Endothelial cell of umbilical vein (primary cell): Measurements from ENCODE around the gene SNX3. TPM values are rescaled to one million over a fixed set of nuclear protein-coding genes. Genes with fewer than 3 reads are reported as not detected.
A peak's percentile ranks its signal among the peaks of the same experiment; 100 is the strongest.

Experiments used
- BruUV-seq: library from RNA; stranded (reverse); fragments of 400-500 nt; replicated peaks from 2 replicates; lab custom pipeline; 2021; lab: Mats Ljungman, UMichigan
- CTCF ChIA-PET: fragments of 300-600, 350-600 bp; sonication (Branson Sonifier 250); formaldehyde crosslinking; loops from one replicate; lab custom pipeline; 2021; ENCODE audit warnings: antibody characterized with exemption, inconsistent platforms; lab: Charles Lee
- POLR2A ChIA-PET: fragments of 300-600, 350-600 bp; sonication (Branson Sonifier 250); formaldehyde crosslinking; loops from one replicate; lab custom pipeline; 2021; ENCODE audit warnings: antibody characterized with exemption, inconsistent platforms; lab: Charles Lee
- DNase-seq: peaks from one replicate; pipeline ENCODE4 v3.0.0-alpha.2; 2011; ENCODE audit warnings: low read depth, low spot score
- FAIRE-seq: peaks from 2 replicates; lab custom pipeline; 2011; peaks lifted over from hg19 to GRCh38; lab: Jason Lieb, UNC
- H2AFZ ChIP-seq: 2 replicates; pipeline ENCODE4 v1.6.0; 2012; ENCODE audit warnings: low read depth, low read length, control low read depth, inconsistent platforms
- H3K27ac ChIP-seq: 2 replicates; pipeline ENCODE4 v1.5.1; 2011; ENCODE audit warnings: low read depth, mild to moderate bottlenecking, control low read depth, low read length, moderate library complexity; ENCODE audit not compliant: insufficient read depth
- H3K27me3 ChIP-seq, 2 experiments: 2 replicates each; pipeline versions ENCODE4 v1.6.0 to v1.6.1; 2011; ENCODE audit warnings: low read length in 2 of 2, mixed read lengths in 1 of 2; ENCODE audit not compliant: control insufficient read depth in 2 of 2, insufficient read depth in 2 of 2
- H3K36me3 ChIP-seq, 2 experiments: 2 replicates in 1 of 2; 3 replicates in 1 of 2; pipeline ENCODE4 v1.5.1; 2011; ENCODE audit warnings: low read length in 2 of 2, mild to moderate bottlenecking in 1 of 2, moderate library complexity in 1 of 2; ENCODE audit not compliant: control insufficient read depth in 2 of 2, insufficient read depth in 2 of 2; ENCODE audit errors: extremely low read depth in 1 of 2
- H3K4me1 ChIP-seq: 3 replicates; pipeline ENCODE4 v1.5.1; 2011; ENCODE audit warnings: mild to moderate bottlenecking, low read length; ENCODE audit not compliant: control insufficient read depth, insufficient read depth; ENCODE audit errors: extremely low read depth
- H3K4me2 ChIP-seq: 2 replicates; pipeline ENCODE4 v1.6.1; 2011; ENCODE audit warnings: low read length, control low read depth, mixed read lengths; ENCODE audit not compliant: insufficient read depth
- H3K4me3 ChIP-seq, 3 experiments: fragments of 200-600 bp in 1 of 3; sonication (generic), shearing (Covaris generic) in 1 of 3; replicated peaks in 1 of 3; 2 replicates each; pipeline ENCODE4 v1.5.1; 2011 to 2016; ENCODE audit warnings: control low read depth in 3 of 3, low read length in 3 of 3, mild to moderate bottlenecking in 2 of 3, inconsistent platforms in 1 of 3, low read depth in 1 of 3, moderate library complexity in 1 of 3; ENCODE audit not compliant: insufficient read depth in 1 of 3
- H3K79me2 ChIP-seq: 2 replicates; pipeline ENCODE4 v1.6.0; 2012; ENCODE audit warnings: low read length, inconsistent platforms; ENCODE audit not compliant: control insufficient read depth, insufficient read depth
- H3K9ac ChIP-seq: replicated peaks from 2 replicates; pipeline ENCODE3; 2011; ENCODE audit warnings: low read length, control low read depth; ENCODE audit not compliant: insufficient read depth; ENCODE audit errors: extremely low read depth
- H3K9me1 ChIP-seq: replicated peaks from 3 replicates; pipeline ENCODE4 v1.6.0; 2011; ENCODE audit warnings: mild to moderate bottlenecking, low read length; ENCODE audit not compliant: control insufficient read depth, insufficient read depth; ENCODE audit errors: extremely low read depth
- H3K9me3 ChIP-seq: replicated peaks from 2 replicates; pipeline ENCODE4 v1.5.1; 2012; ENCODE audit warnings: low read length, inconsistent platforms; ENCODE audit not compliant: control insufficient read depth, insufficient read depth
- H4K20me1 ChIP-seq: replicated peaks from 2 replicates; pipeline ENCODE3; 2011; ENCODE audit warnings: mild to moderate bottlenecking, low read length; ENCODE audit not compliant: control insufficient read depth, insufficient read depth; ENCODE audit errors: extremely low read depth
- EZH2 ChIP-seq: IDR thresholded peaks from 2 replicates; pipeline ENCODE4 v1.6.1; 2012; ENCODE audit warnings: borderline replicate concordance, low read depth, mild to moderate bottlenecking, moderate library complexity, low read length, inconsistent platforms; ENCODE audit not compliant: severe bottlenecking
- FOS ChIP-seq: IDR thresholded peaks from 2 replicates; pipeline ENCODE4 v1.6.1; 2011; ENCODE audit warnings: mild to moderate bottlenecking, low read length, moderate library complexity, borderline replicate concordance; ENCODE audit not compliant: insufficient read depth
- GATA2 ChIP-seq: IDR thresholded peaks from 2 replicates; pipeline ENCODE4 v1.7.0; 2011; ENCODE audit warnings: low read depth, mild to moderate bottlenecking, moderate library complexity, mixed read lengths, low read length; ENCODE audit not compliant: insufficient read length, insufficient read depth
- JUN ChIP-seq: IDR thresholded peaks from 2 replicates; pipeline ENCODE4 v1.6.1; 2011; ENCODE audit warnings: borderline replicate concordance, low read depth; ENCODE audit not compliant: insufficient read length, insufficient read depth
- MYC ChIP-seq: IDR thresholded peaks from one replicate; pipeline ENCODE4 v1.6.1; 2011; ENCODE audit warnings: mild to moderate bottlenecking, low read depth, low read length
- POLR2A ChIP-seq: IDR thresholded peaks from 2 replicates; pipeline ENCODE4 v1.6.1; 2012; ENCODE audit warnings: low read depth, mild to moderate bottlenecking, control low read depth, low read length
- POLR2AphosphoS5 ChIP-seq: IDR thresholded peaks from 2 replicates; pipeline ENCODE4 v1.6.1; 2012; ENCODE audit warnings: low read depth, mild to moderate bottlenecking, control low read depth, low read length, moderate library complexity; ENCODE audit not compliant: insufficient read depth
- dilution Hi-C: fragments of 300-500 bp; cut with MboI; formaldehyde crosslinking; loops from one replicate; pipeline ENCODE4 v1.15.0; 2019; ENCODE audit warnings: low sequenced_read_pairs; ENCODE audit not compliant: extremely low pct_ligation_motif_present
- intact Hi-C: fragments of 100-400 bp; cut with micrococcal nuclease; formaldehyde crosslinking; loops from one replicate; pipeline ENCODE4 v1.10.0; 2022
- polyA plus RNA-seq, 4 experiments: library from polyadenylated mRNA; depleted of rRNA in 3 of 4; stranded (reverse) in 3 of 4; unstranded in 1 of 4; fragments of >200 nt; gene quantifications; 2 replicates each; pipeline versions ENCODE4 v1.2.1 to v1.2.3, GENCODE V29; 2011 to 2012; ENCODE audit warnings: missing spikeins in 1 of 4
- total RNA-seq: library from RNA; stranded (reverse); gene quantifications from 2 replicates; pipeline ENCODE4 v1.2.3, GENCODE V29; 2021
- TF ChIP-seq, protein P1 (sequence below), 2 donors: IDR thresholded peaks; 1 replicate in 1 of 2; 2 replicates in 1 of 2; pipeline ENCODE4 v1.5.1; 2011; ENCODE audit warnings: low read length in 2 of 2, mild to moderate bottlenecking in 2 of 2, moderate library complexity in 2 of 2, control low read depth in 1 of 2, inconsistent platforms in 1 of 2, low read depth in 1 of 2; ENCODE audit not compliant: insufficient read depth in 1 of 2; ENCODE audit errors: extremely low read depth in 1 of 2
- TF ChIP-seq, protein P2 (sequence below): IDR thresholded peaks from 2 replicates; pipeline ENCODE4 v1.6.1; 2011; ENCODE audit not compliant: insufficient read depth, insufficient read length

Gene SNX3
- total and polyA plus RNA-seq, 2 donors (not counting 3 experiments of a cell fraction or from before 2014, with no cell fraction given): 155 to 281 TPM

DNA sequence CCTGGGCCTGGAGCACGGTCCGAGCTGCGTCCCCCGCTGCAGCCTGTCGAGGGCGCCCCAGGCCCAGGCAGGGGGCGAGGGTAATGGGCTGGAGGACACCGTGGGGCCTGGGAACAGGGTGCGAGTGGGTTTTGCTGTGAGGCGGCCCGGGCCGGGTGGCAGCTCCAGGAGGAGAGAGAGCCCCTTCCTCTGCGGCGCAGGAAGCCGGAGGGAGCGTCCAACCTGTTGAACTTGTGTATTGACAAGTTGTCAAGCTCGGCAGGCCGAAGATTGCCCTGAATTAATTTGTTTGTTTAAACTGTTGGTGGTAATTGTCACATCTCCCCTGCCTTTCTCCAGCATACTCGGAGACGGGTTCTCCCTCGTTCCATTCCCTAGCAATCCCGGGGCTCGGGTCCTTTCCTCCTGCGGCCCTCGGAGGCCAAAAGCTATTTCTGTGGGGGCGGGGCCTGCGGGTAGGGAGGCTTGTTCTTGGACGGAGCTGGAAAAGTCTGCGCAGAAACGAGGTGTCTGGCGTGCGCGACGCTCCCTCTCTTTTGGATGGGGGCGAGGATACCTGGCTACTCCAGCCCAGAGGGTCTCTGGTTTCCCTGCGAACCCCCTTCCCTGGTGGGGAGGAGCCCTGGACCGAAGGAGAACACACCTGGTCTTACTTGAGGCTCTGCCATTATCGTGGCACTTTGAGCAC is 85.1 kb downstream of the SNX3 start:
- dilution Hi-C loops (no loop called here), intact Hi-C loops (loop anchor here (10.0 kb wide), 1 partner anchor 349 kb away; no protein-coding TSS in a partner anchor)
- H3K4me2 ChIP-seq: peak overlapping the region; percentile 19
- H3K27me3 ChIP-seq: peaks cover 69 to 96% of the 10 kb centered on the region in 2 experiments
- no peak for FAIRE-seq
- peaks cover 5% of the 10 kb centered on the region for H3K4me1 ChIP-seq
- no peak overlapping the region for H3K4me3 ChIP-seq
- no peaks in the 10 kb centered on the region for H3K36me3 ChIP-seq
- TF ChIP-seq, protein P1, sequence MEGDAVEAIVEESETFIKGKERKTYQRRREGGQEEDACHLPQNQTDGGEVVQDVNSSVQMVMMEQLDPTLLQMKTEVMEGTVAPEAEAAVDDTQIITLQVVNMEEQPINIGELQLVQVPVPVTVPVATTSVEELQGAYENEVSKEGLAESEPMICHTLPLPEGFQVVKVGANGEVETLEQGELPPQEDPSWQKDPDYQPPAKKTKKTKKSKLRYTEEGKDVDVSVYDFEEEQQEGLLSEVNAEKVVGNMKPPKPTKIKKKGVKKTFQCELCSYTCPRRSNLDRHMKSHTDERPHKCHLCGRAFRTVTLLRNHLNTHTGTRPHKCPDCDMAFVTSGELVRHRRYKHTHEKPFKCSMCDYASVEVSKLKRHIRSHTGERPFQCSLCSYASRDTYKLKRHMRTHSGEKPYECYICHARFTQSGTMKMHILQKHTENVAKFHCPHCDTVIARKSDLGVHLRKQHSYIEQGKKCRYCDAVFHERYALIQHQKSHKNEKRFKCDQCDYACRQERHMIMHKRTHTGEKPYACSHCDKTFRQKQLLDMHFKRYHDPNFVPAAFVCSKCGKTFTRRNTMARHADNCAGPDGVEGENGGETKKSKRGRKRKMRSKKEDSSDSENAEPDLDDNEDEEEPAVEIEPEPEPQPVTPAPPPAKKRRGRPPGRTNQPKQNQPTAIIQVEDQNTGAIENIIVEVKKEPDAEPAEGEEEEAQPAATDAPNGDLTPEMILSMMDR (IDR thresholded peaks at IDR 0.05; ENCODE audit: extremely low read depth in 1 of 2, insufficient read depth in 1 of 2, low read depth in 1 of 2, low read length in 2 of 2): peak in 1 of 2 donors; percentile 28
- TF ChIP-seq POLR2A (no peak), POLR2AphosphoS5 (no peak), JUN (no peak), FOS (no peak), GATA2 (no peak), MYC (no peak), EZH2 (peak; percentile 98)
- TF ChIP-seq, protein P2, sequence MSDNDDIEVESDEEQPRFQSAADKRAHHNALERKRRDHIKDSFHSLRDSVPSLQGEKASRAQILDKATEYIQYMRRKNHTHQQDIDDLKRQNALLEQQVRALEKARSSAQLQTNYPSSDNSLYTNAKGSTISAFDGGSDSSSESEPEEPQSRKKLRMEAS: no peak
- H3K79me2 ChIP-seq: no peaks in the 10 kb centered on the region
- H3K9me3 ChIP-seq: no peaks in the 10 kb centered on the region
- ChIA-PET CTCF (interaction anchor here (1.0 to 5.8 kb wide), 3 partner anchors 316 to 349 kb away, joined by 3 to 45 read pairs (median 4); no protein-coding TSS in a partner anchor), POLR2A (no interaction called here)
- no peaks in the 10 kb centered on the region for H3K9me1 ChIP-seq
- no peaks in the 10 kb centered on the region for H4K20me1 ChIP-seq
- no peak overlapping the region for H3K9ac ChIP-seq
- no peak for DNase-seq
- H2AFZ ChIP-seq: no peak overlapping the region
- no peak overlapping the region for H3K27ac ChIP-seq
- no TSS peak for BruUV-seq
